PC-3 (cell line): Measurements from ENCODE around the gene GRIN2A. TPM values are rescaled to one million over a fixed set of nuclear protein-coding genes. Genes with fewer than 3 reads are reported as not detected.

ENCODE experiments used
- ATAC-seq: fragments of 200-7000 bp; cut with Tn5 transposase; 2 replicates; pipeline ENCODE4 v1.9.1; 2020; ENCODE audit warnings: mild to moderate bottlenecking, moderate library complexity
- BruUV-seq: library from RNA; stranded (reverse); fragments of 400-500 nt; replicated peaks from 2 replicates; lab custom pipeline; 2021; lab: Mats Ljungman, UMichigan
- CTCF ChIA-PET: fragments of 300-600 bp; sonication (Branson Sonifier 250); formaldehyde crosslinking; loops from one replicate; lab custom pipeline; 2022; ENCODE audit warnings: antibody characterized with exemption; lab: Charles Lee
- POLR2A ChIA-PET: fragments of 300-600 bp; sonication (Branson Sonifier 250); formaldehyde crosslinking; loops from one replicate; lab custom pipeline; 2022; ENCODE audit warnings: antibody characterized with exemption; ENCODE audit not compliant: unreplicated experiment; lab: Charles Lee
- DNase-seq: peaks from one replicate; pipeline ENCODE4 v3.0.0-alpha.2; 2015
- H2AFZ ChIP-seq: fragments of 300-600 bp; sonication (generic); 2 replicates; pipeline ENCODE4 v1.6.0; 2016; ENCODE audit warnings: antibody characterized with exemption, low read length
- H3F3A ChIP-seq: fragments of 300-600 bp; sonication (generic); one replicate; pipeline ENCODE4 v1.6.0; 2017; ENCODE audit warnings: antibody characterized with exemption, low read length, control low read depth, mild to moderate bottlenecking; ENCODE audit not compliant: unreplicated experiment
- H3K27ac ChIP-seq: fragments of 300-600 bp; sonication (generic); 2 replicates; pipeline ENCODE4 v1.5.1; 2016; ENCODE audit warnings: mild to moderate bottlenecking, low read length
- H3K27me3 ChIP-seq: fragments of 300-600 bp; sonication (generic); 2 replicates; pipeline ENCODE4 v1.6.1; 2016; ENCODE audit warnings: low read length, mixed read lengths
- H3K36me3 ChIP-seq: fragments of 300-600 bp; sonication (generic); 2 replicates; pipeline ENCODE4 v1.6.1; 2016; ENCODE audit warnings: low read depth, mixed run types, low read length, mixed read lengths
- H3K4me1 ChIP-seq: fragments of 300-600 bp; sonication (generic); 2 replicates; pipeline ENCODE4 v1.5.1; 2016; ENCODE audit warnings: low read length; ENCODE audit not compliant: insufficient read depth
- H3K4me2 ChIP-seq: fragments of 300-600 bp; sonication (generic); 2 replicates; pipeline ENCODE4 v1.6.0; 2016; ENCODE audit warnings: low read length
- H3K4me3 ChIP-seq: fragments of 300-600 bp; sonication (generic); 2 replicates; pipeline ENCODE4 v1.5.1; 2016; ENCODE audit warnings: mild to moderate bottlenecking, low read length, mixed read lengths
- H3K79me2 ChIP-seq: fragments of 300-600 bp; sonication (generic); 2 replicates; pipeline ENCODE4 v1.6.1; 2017; ENCODE audit warnings: low read length, mixed read lengths
- H3K9ac ChIP-seq: fragments of 300-600 bp; sonication (generic); 2 replicates; pipeline ENCODE4 v1.6.0; 2016; ENCODE audit warnings: mild to moderate bottlenecking, low read length
- H3K9me2 ChIP-seq: fragments of 300-600 bp; sonication (generic); replicated peaks from 2 replicates; pipeline ENCODE4 v1.6.1; 2016; ENCODE audit warnings: mixed run types, low read length, mixed read lengths
- H3K9me3 ChIP-seq: fragments of 300-600 bp; sonication (generic); 2 replicates; pipeline ENCODE4 v1.6.1; 2016; ENCODE audit warnings: low read length, mixed read lengths
- H4K20me1 ChIP-seq: fragments of 300-600 bp; sonication (generic); 2 replicates; pipeline ENCODE4 v1.6.1; 2016; ENCODE audit warnings: low read length, mixed read lengths
- EZH2 ChIP-seq: fragments of 300-600 bp; sonication (generic); IDR thresholded peaks from one replicate; pipeline ENCODE4 v1.6.1; 2017; ENCODE audit warnings: antibody characterized with exemption, mild to moderate bottlenecking, low read length; ENCODE audit not compliant: unreplicated experiment
- EZH2phosphoT487 ChIP-seq: fragments of 300-600 bp; sonication (generic); IDR thresholded peaks from 2 replicates; pipeline ENCODE4 v1.6.1; 2018; ENCODE audit warnings: mild to moderate bottlenecking, antibody characterized with exemption, low read length, borderline replicate concordance
- intact Hi-C: fragments of 100-400 bp; cut with micrococcal nuclease; formaldehyde crosslinking; loops from 2 replicates; pipeline ENCODE4 v1.9.0; 2023
- total RNA-seq: library from RNA; depleted of rRNA; stranded (reverse); fragments of >200 nt; gene quantifications from 2 replicates; pipeline ENCODE4 v1.2.3, GENCODE V29; 2014
- TF ChIP-seq, protein P1 (sequence below): fragments of 300-600 bp; sonication (generic); conservative IDR thresholded peaks from 2 replicates; pipeline ENCODE4 v1.5.1; 2017; ENCODE audit warnings: antibody characterized with exemption, low read depth, mild to moderate bottlenecking, low read length

Gene GRIN2A
- total RNA-seq, 1 experiment from 2014 or later: 0.04 TPM

- Histone ChIP-seq H3K36me3 (no peaks in the 10 kb centered on the region), H3K4me1 (no peaks in the 10 kb centered on the region), H3K4me3 (no peak overlapping the region), H3K9ac (no peak overlapping the region), H3F3A (no peaks in the 10 kb centered on the region), H3K79me2 (no peaks in the 10 kb centered on the region), H3K27ac (no peak overlapping the region), H2AFZ (no peak overlapping the region), H4K20me1 (no peaks in the 10 kb centered on the region), H3K4me2 (no peak overlapping the region), H3K9me3 (no peaks in the 10 kb centered on the region), H3K27me3 (peaks cover 29% of the 10 kb centered on the region), H3K9me2 (no peaks in the 10 kb centered on the region)
- ATAC-seq: no peak
- no TSS peak for BruUV-seq
- ChIA-PET POLR2A (no interaction called here), CTCF (no interaction called here)
- intact Hi-C loops: no loop called here
- TF ChIP-seq EZH2phosphoT487 (no peak), EZH2 (no peak)
- TF ChIP-seq, protein P1, sequence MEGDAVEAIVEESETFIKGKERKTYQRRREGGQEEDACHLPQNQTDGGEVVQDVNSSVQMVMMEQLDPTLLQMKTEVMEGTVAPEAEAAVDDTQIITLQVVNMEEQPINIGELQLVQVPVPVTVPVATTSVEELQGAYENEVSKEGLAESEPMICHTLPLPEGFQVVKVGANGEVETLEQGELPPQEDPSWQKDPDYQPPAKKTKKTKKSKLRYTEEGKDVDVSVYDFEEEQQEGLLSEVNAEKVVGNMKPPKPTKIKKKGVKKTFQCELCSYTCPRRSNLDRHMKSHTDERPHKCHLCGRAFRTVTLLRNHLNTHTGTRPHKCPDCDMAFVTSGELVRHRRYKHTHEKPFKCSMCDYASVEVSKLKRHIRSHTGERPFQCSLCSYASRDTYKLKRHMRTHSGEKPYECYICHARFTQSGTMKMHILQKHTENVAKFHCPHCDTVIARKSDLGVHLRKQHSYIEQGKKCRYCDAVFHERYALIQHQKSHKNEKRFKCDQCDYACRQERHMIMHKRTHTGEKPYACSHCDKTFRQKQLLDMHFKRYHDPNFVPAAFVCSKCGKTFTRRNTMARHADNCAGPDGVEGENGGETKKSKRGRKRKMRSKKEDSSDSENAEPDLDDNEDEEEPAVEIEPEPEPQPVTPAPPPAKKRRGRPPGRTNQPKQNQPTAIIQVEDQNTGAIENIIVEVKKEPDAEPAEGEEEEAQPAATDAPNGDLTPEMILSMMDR: no peak
- no peak for DNase-seq
Observed at GRCh38 chr16:10225653-10226052, 43.4 kb upstream of the GRIN2A start.

DNA sequence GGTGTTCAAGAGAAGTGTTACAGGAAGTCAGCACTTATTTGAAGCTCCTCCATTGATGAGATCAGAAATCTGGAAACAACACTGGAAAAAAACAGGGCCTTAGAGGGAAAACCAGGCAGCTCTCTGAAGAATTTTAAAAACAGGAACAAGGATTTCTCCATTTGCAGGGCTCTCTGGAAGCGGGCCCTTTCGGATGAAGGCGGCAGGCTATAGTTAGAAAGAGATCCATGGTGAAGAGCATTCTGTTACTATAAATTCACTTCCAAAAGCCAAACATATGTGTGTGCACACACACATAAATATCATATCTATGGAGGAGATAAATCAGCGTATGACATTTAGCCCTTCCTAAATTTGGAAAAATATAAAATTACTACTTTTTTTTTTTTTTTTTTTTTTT, 42.6 kb upstream of the GRIN2A start:
- Histone ChIP-seq H3K9ac (no peak overlapping the region), H3K27me3 (peaks cover 30% of the 10 kb centered on the region), H3K4me3 (no peak overlapping the region), H3K4me2 (no peak overlapping the region), H3K79me2 (no peaks in the 10 kb centered on the region), H4K20me1 (no peaks in the 10 kb centered on the region), H3K9me3 (no peaks in the 10 kb centered on the region), H3F3A (no peaks in the 10 kb centered on the region), H3K36me3 (no peaks in the 10 kb centered on the region), H3K27ac (no peak overlapping the region), H2AFZ (no peak overlapping the region), H3K9me2 (no peaks in the 10 kb centered on the region), H3K4me1 (no peaks in the 10 kb centered on the region)
- DNase-seq: no peak
- intact Hi-C loops: no loop called here
- BruUV-seq: no TSS peak
- TF ChIP-seq, protein P1: no peak
- no peak for TF ChIP-seq EZH2phosphoT487
- ChIA-PET CTCF (no interaction called here), POLR2A (no interaction called here)
- no peak for ATAC-seq

DNA sequence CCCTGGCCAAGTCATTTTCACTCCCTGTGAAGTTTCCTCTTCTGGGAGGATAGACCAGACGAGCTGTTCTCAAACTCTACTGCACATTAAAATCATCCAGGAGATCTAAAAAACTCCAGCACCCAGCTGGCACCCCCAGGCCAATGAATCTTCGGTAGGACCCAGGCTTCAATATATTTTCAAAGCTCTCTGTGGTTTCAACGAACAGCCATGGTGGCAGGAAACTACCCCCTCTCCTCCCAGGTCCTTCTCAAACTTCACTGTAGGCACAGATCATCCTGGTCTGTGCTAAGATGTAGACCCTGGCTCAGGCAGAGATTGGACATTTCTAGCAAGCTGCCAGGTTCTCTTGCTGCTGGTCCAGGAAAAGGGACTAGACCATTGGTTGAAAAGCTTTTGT, 38.7 kb upstream of the GRIN2A start:
- BruUV-seq: no TSS peak
- Histone ChIP-seq H3K36me3 (no peaks in the 10 kb centered on the region), H3K4me1 (no peaks in the 10 kb centered on the region), H3K4me3 (no peak overlapping the region), H3F3A (no peaks in the 10 kb centered on the region), H2AFZ (no peak overlapping the region), H3K27ac (no peak overlapping the region), H3K27me3 (peaks cover 47% of the 10 kb centered on the region), H3K9me3 (no peaks in the 10 kb centered on the region), H4K20me1 (no peaks in the 10 kb centered on the region), H3K9ac (no peak overlapping the region), H3K4me2 (no peak overlapping the region), H3K79me2 (no peaks in the 10 kb centered on the region), H3K9me2 (no peaks in the 10 kb centered on the region)
- CTCF ChIA-PET: no interaction called here
- POLR2A ChIA-PET: no interaction called here
- TF ChIP-seq, protein P1: no peak
- no peak for TF ChIP-seq EZH2
- no peak for TF ChIP-seq EZH2phosphoT487
- intact Hi-C loops: no loop called here
- DNase-seq (no peak), ATAC-seq (no peak)
